Vagina (tissue), 2 donors: Measurements from ENCODE around the gene TEX48.

Source experiments
- CTCF ChIP-seq, 3 experiments: fragments of 450-650 bp in 2 of 3; fragments of 200-600 bp in 1 of 3; sonication (generic) in 1 of 3; IDR thresholded peaks; one replicate each; pipeline ENCODE4 v1.5.1; 2017 to 2019; ENCODE audit warnings: antibody characterized with exemption in 3 of 3, mild to moderate bottlenecking in 2 of 3, moderate library complexity in 2 of 3
- POLR2A ChIP-seq, 2 donors: fragments of 450-650 bp; IDR thresholded peaks; one replicate each; pipeline ENCODE4 v1.6.1; 2017; ENCODE audit warnings: antibody characterized with exemption in 2 of 2, mild to moderate bottlenecking in 2 of 2, moderate library complexity in 2 of 2
- POLR2AphosphoS5 ChIP-seq, 2 donors: sonication (generic); formaldehyde crosslinking; IDR thresholded peaks; one replicate each; pipeline ENCODE4 v1.9.0; 2017; ENCODE audit warnings: antibody characterized with exemption in 2 of 2, mild to moderate bottlenecking in 2 of 2, low read depth in 1 of 2; ENCODE audit not compliant: insufficient read depth in 1 of 2

DNA sequence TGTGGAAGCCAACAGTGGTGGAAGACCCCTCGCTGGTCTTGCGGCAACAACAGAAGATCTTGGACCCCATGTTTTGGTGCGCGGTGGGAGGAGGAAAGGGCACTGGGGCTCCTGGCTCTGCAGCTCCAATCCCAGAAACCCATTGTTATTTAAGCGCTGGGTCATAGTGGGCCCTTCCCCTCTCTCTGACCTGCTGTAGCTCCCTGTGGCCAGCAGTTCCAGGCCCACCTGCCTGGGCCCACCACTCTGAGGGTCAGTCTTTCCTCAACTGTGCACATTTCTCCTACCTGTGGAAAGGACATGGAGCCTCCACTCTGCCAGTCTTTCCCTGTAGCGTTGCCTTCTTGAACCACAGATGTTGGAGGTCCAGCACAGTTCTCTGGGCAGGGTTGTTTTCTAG, 24.3 kb downstream of the TEX48 start, which contains the start of gene TEX53:
- TF ChIP-seq CTCF (IDR thresholded peaks at IDR 0.05): no peak
- no peak for TF ChIP-seq POLR2A (IDR thresholded peaks at IDR 0.05)
- no peak for TF ChIP-seq POLR2AphosphoS5 (IDR thresholded peaks at IDR 0.05; ENCODE audit: insufficient read depth in 1 of 2, low read depth in 1 of 2)
